Activated CD8-positive, alpha-beta T cell treated with anti-CD3 and anti-CD28 coated beads for 36 hours (primary cell): Measurements from ENCODE around the gene GDF15. TPM values are rescaled to one million over a fixed set of nuclear protein-coding genes. Genes with fewer than 3 reads are reported as not detected.
A peak's percentile ranks its signal among the peaks of the same experiment; 100 is the strongest.

Experiments used
- ATAC-seq: fragments of 200-7000 bp; cut with Tn5 transposase; one replicate; pipeline ENCODE4 v1.10.0; 2021; ENCODE audit warnings: mild to moderate bottlenecking, moderate library complexity
- CTCF ChIA-PET: fragments of 350-600 bp; sonication (Branson Sonifier 250); formaldehyde crosslinking; loops from one replicate; lab custom pipeline; 2021; ENCODE audit warnings: antibody characterized with exemption; lab: Charles Lee
- POLR2A ChIA-PET: fragments of 350-600 bp; sonication (Branson Sonifier 250); formaldehyde crosslinking; loops from one replicate; lab custom pipeline; 2021; ENCODE audit warnings: antibody characterized with exemption; lab: Charles Lee
- DNase-seq: peaks from one replicate; pipeline ENCODE4 v3.0.0-alpha.2; 2020
- H3K27ac Mint-ChIP-seq: one replicate; pipeline ENCODE4 v1.8.0; 2021; ENCODE audit warnings: mild to moderate bottlenecking, mixed read lengths
- H3K27me3 Mint-ChIP-seq: one replicate; pipeline ENCODE4 v1.8.0; 2021; ENCODE audit warnings: mixed read lengths
- H3K36me3 Mint-ChIP-seq: one replicate; pipeline ENCODE4 v1.8.0; 2021; ENCODE audit warnings: low read depth, mixed read lengths
- H3K4me1 Mint-ChIP-seq: one replicate; pipeline ENCODE4 v1.8.0; 2021; ENCODE audit warnings: low read depth, mixed read lengths
- H3K4me3 Mint-ChIP-seq: one replicate; pipeline ENCODE4 v1.8.0; 2021; ENCODE audit warnings: mild to moderate bottlenecking, moderate library complexity, mixed read lengths
- H3K9me3 Mint-ChIP-seq: one replicate; pipeline ENCODE4 v1.8.0; 2021; ENCODE audit warnings: mixed read lengths
- intact Hi-C: fragments of 100-400 bp; cut with micrococcal nuclease; formaldehyde crosslinking; loops from one replicate; pipeline ENCODE4 v1.10.0; 2022
- total RNA-seq, 2 experiments: library from RNA; stranded (reverse); gene quantifications; one replicate each; pipeline ENCODE4 v1.2.3, GENCODE V29; 2021
- TF ChIP-seq, protein P1 (sequence below): fragments of 200-600 bp; IDR thresholded peaks from one replicate; pipeline ENCODE4 v1.8.0; 2022; ENCODE audit warnings: antibody characterized with exemption, mild to moderate bottlenecking

The GDF15 gene
- total RNA-seq, 2 experiments from 2014 or later: not detected

DNA sequence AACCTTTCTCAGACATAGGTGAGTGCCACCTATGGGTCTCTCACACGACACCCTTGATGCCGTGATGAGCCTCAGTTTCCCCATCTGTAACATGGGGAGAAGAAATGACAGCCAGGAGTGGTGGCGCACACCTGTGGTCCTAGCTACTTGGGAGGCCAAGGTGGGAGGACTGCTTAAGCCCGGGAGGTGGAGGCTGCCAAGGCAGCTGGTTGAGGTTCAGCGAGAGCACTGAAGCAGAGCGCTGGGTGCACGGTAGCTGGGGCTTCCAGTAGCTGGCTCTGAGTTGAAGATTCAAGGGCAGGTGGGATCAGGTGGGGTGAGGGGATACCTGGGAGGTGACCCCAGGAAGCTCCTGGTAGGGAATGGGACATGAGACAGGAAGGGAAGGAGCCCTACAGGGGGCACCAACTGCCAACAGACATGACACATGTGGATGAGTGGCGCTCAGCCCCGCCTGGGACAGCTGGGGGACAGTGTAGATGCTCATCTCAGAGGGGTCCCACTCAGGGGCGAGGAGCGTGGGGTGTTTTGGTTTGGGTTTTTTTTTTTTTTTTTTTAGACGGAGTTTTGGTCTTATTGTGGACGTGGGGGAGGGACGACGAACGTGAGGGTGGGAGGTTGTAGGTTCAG is 26.8 kb downstream of the GDF15 start:
- TF ChIP-seq, protein P1, sequence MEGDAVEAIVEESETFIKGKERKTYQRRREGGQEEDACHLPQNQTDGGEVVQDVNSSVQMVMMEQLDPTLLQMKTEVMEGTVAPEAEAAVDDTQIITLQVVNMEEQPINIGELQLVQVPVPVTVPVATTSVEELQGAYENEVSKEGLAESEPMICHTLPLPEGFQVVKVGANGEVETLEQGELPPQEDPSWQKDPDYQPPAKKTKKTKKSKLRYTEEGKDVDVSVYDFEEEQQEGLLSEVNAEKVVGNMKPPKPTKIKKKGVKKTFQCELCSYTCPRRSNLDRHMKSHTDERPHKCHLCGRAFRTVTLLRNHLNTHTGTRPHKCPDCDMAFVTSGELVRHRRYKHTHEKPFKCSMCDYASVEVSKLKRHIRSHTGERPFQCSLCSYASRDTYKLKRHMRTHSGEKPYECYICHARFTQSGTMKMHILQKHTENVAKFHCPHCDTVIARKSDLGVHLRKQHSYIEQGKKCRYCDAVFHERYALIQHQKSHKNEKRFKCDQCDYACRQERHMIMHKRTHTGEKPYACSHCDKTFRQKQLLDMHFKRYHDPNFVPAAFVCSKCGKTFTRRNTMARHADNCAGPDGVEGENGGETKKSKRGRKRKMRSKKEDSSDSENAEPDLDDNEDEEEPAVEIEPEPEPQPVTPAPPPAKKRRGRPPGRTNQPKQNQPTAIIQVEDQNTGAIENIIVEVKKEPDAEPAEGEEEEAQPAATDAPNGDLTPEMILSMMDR: no peak
- CTCF ChIA-PET: interaction anchor here (0.6 to 11.2 kb wide), 10 partner anchors 24 to 229 kb away, joined by 3 to 181 read pairs (median 6); partner anchors contain the start of genes GDF15 and JUND
- POLR2A ChIA-PET: interaction anchor here (1.6 kb wide), 1 partner anchor 25 kb away, joined by 4 read pairs; no protein-coding TSS in a partner anchor
- H3K27ac Mint-ChIP-seq: no peak overlapping the region
- no peaks in the 10 kb centered on the region for H3K9me3 Mint-ChIP-seq
- no peaks in the 10 kb centered on the region for H3K36me3 Mint-ChIP-seq
- ATAC-seq (no peak), DNase-seq (no peak)
- H3K4me1 Mint-ChIP-seq: peaks cover 37% of the 10 kb centered on the region
- H3K4me3 Mint-ChIP-seq: no peak overlapping the region
- intact Hi-C loops: loop anchor here (5.0 kb wide), 1 partner anchor 65 kb away; no protein-coding TSS in a partner anchor
- H3K27me3 Mint-ChIP-seq: peaks cover 12% of the 10 kb centered on the region

GRCh38 chr19:18414504-18415177 is 28.7 kb downstream of the GDF15 start:
- ChIA-PET POLR2A (interaction anchor here (1.0 to 1.7 kb wide), 3 partner anchors 21 to 93 kb away, joined by 3 to 5 read pairs (median 4); no protein-coding TSS in a partner anchor), CTCF (interaction anchor here (1.0 to 11.2 kb wide), 6 partner anchors 14 to 135 kb away, joined by 4 to 181 read pairs (median 6); partner anchors contain the start of genes GDF15 and JUND)
- Mint-ChIP-seq H3K9me3 (no peaks in the 10 kb centered on the region), H3K27me3 (peaks cover 18% of the 10 kb centered on the region), H3K36me3 (no peaks in the 10 kb centered on the region), H3K4me1 (peaks cover 50% of the 10 kb centered on the region), H3K4me3 (no peak overlapping the region), H3K27ac (peak overlapping the region; percentile 42)
- ATAC-seq: no peak
- DNase-seq: peak; percentile 61
- intact Hi-C loops: loop anchor here (5.0 kb wide), 1 partner anchor 67 kb away; no protein-coding TSS in a partner anchor
- TF ChIP-seq, protein P1: no peak

DNA sequence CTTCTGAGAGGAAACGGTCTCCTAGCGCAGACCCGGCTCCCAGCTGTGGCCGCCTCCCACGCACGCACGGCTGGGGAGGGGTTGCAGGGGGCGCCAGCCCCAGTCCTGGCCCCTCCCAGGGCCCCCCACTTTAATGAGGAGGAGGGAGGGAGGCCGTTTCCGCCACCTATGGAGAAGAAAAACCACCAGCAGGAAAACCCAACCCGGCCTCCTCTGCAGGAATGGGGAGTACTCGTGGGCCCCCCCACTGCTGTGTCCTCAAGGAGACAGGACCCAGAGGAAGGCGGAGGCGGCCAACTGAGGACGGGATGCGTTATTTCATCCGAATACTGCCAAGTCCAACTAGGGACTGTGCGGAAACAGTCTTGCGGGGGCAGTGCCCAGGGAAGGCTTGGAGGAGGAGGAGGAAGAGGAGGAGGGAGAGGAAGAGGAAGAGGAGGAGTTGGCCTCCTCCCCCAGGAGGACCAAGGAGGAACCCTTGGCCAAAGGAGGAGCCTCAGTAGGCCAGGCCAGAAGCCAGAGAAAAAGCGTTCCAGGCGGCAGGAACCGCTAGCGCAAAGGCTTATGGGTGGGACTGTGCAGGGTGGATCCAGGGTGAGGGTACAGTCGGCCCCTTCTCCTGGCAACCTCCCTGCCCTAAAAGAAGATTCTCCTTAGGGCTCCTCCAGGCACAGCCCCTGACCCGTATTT is 29.4 kb downstream of the GDF15 start:
- TF ChIP-seq, protein P1: no peak
- ATAC-seq: no peak
- H3K9me3 Mint-ChIP-seq: no peaks in the 10 kb centered on the region
- H3K27me3 Mint-ChIP-seq: peaks cover 18% of the 10 kb centered on the region
- ChIA-PET POLR2A (interaction anchor here (0.6 to 1.8 kb wide), 7 partner anchors 22 to 137 kb away, joined by 3 to 9 read pairs (median 4); no protein-coding TSS in a partner anchor), CTCF (interaction anchor here (1.1 to 11.2 kb wide), 5 partner anchors 14 to 136 kb away, joined by 4 to 181 read pairs (median 7); partner anchors contain the start of genes GDF15 and JUND)
- H3K4me1 Mint-ChIP-seq: peaks cover 52% of the 10 kb centered on the region
- peak; percentile 25 for DNase-seq
- peak overlapping the region; percentile 50 for H3K27ac Mint-ChIP-seq
- H3K36me3 Mint-ChIP-seq: peaks cover 2% of the 10 kb centered on the region
- intact Hi-C loops: no loop called here
- peak overlapping the region; percentile 74 for H3K4me3 Mint-ChIP-seq

- DNase-seq (peak; percentile 82), ATAC-seq (peak; percentile 21)
- POLR2A ChIA-PET: interaction anchor here (0.6 to 8.7 kb wide), 6 partner anchors 9 to 172 kb away, joined by 3 to 81 read pairs (median 6); no protein-coding TSS in a partner anchor
- CTCF ChIA-PET: interaction anchor here (0.8 to 11.2 kb wide), 5 partner anchors 28 to 225 kb away, joined by 3 to 181 read pairs (median 3); partner anchors contain the start of genes GDF15 and JUND
- Mint-ChIP-seq H3K27me3 (peaks cover 14% of the 10 kb centered on the region), H3K36me3 (peaks cover 4% of the 10 kb centered on the region), H3K9me3 (no peaks in the 10 kb centered on the region), H3K4me3 (peak overlapping the region; percentile 74), H3K27ac (peak overlapping the region; percentile 87), H3K4me1 (peaks cover 59% of the 10 kb centered on the region)
- TF ChIP-seq, protein P1: no peak
- intact Hi-C loops: no loop called here
Observed at GRCh38 chr19:18416778-18417249, 30.9 kb downstream of the GDF15 start.
